Measurements from ENCODE around the gene MRPL10.

Gene MRPL10

GRCh38 chr17:47830396-47831002, 842 bp downstream of the MRPL10 start:
- TF ChIP-seq, protein P1, sequence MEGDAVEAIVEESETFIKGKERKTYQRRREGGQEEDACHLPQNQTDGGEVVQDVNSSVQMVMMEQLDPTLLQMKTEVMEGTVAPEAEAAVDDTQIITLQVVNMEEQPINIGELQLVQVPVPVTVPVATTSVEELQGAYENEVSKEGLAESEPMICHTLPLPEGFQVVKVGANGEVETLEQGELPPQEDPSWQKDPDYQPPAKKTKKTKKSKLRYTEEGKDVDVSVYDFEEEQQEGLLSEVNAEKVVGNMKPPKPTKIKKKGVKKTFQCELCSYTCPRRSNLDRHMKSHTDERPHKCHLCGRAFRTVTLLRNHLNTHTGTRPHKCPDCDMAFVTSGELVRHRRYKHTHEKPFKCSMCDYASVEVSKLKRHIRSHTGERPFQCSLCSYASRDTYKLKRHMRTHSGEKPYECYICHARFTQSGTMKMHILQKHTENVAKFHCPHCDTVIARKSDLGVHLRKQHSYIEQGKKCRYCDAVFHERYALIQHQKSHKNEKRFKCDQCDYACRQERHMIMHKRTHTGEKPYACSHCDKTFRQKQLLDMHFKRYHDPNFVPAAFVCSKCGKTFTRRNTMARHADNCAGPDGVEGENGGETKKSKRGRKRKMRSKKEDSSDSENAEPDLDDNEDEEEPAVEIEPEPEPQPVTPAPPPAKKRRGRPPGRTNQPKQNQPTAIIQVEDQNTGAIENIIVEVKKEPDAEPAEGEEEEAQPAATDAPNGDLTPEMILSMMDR (IDR thresholded peaks at IDR 0.05; ENCODE audit: insufficient read depth, low read length, missing control alignments) = no peak
- ChIA-PET POLR2A (interaction anchor here (1.3 to 1.7 kb wide), 2 partner anchors 9 to 54 kb away, joined by 3 to 15 read pairs; partner anchors contain the start of gene OSBPL7), CTCF (interaction anchor here (0.7 to 2.8 kb wide), 10 partner anchors 8 to 167 kb away, joined by 3 to 34 read pairs (median 5); partner anchors contain the start of genes OSBPL7 and SCRN2)
- DNase-seq (ENCODE audit: low read depth, low spot score) = no peak
- peak overlapping the region; percentile 64 for H3K4me3 ChIP-seq (ENCODE audit: low read depth, low read length)

DNA sequence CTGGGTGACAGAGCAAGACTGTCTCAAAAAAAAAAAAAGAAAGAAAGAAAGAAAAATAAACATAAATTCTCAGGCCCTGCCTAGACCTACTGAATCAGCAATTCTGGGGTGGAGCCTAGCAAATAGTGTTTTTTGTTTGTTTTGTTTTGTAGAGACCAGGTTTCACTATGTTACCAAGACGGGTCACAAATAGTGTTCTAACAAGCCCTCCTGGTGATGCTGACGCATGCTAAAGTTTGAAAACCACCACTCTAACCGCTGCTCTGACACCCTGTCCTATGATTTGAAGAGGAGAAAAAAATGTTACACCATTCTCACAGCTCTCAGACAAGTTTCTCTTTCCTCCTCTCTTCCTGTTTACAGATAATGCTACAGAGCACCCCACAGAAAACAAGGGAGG, 1.5 kb downstream of the MRPL10 start:
- no peak for DNase-seq (ENCODE audit: low read depth, low spot score)
- no peak overlapping the region for H3K4me3 ChIP-seq (ENCODE audit: low read depth, low read length)
- ChIA-PET CTCF (interaction anchor here (1.6 to 2.8 kb wide), 3 partner anchors 8 to 61 kb away, joined by 5 to 34 read pairs (median 23); partner anchors contain the start of genes OSBPL7 and SCRN2), POLR2A (no interaction called here)
- TF ChIP-seq, protein P1 (IDR thresholded peaks at IDR 0.05; ENCODE audit: insufficient read depth, low read length, missing control alignments) = no peak

- H3K4me3 ChIP-seq (ENCODE audit: low read depth, low read length) = no peak overlapping the region
- ChIA-PET POLR2A (no interaction called here), CTCF (interaction anchor here (1.3 to 3.1 kb wide), 3 partner anchors 7 to 68 kb away, joined by 3 to 23 read pairs (median 3); partner anchors contain the start of genes LRRC46 and MRPL10)
- no peak for DNase-seq (ENCODE audit: low read depth, low spot score)
- TF ChIP-seq, protein P1 (IDR thresholded peaks at IDR 0.05; ENCODE audit: insufficient read depth, low read length, missing control alignments) = no peak
Measured at GRCh38 chr17:47823519-47823918, 7.8 kb downstream of the MRPL10 start.

DNA sequence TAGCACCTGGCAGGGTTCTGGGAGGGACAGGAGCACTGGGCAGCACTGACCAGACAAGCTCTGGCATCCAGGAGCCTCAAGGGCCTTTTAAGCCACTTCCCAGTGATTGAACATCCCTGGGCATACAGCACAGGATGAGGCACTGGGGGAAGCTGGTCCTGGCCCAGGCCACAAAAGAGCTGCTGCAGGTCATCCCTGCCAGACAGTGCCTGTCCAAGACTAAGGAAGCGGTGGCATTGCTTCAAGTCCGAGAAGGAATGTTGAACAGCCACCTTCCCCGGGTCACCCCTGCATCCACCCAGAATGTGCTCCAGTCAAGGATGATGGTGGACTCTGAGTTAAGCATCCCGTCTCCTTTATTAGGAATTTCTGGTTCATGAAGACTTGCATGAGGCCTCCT, 8.6 kb downstream of the MRPL10 start:
- TF ChIP-seq, protein P1 (IDR thresholded peaks at IDR 0.05; ENCODE audit: insufficient read depth, low read length, missing control alignments) = no peak
- H3K4me3 ChIP-seq (ENCODE audit: low read depth, low read length) = no peak overlapping the region
- CTCF ChIA-PET = interaction anchor here (1.2 to 3.1 kb wide), 5 partner anchors 8 to 69 kb away, joined by 3 to 23 read pairs (median 5); partner anchors contain the start of genes LRRC46 and MRPL10
- POLR2A ChIA-PET = no interaction called here
- DNase-seq (ENCODE audit: low read depth, low spot score) = no peak

GRCh38 chr17:47821424-47822391, 9.6 kb downstream of the MRPL10 start, which contains the start of gene OSBPL7:
TSS of gene OSBPL7 (minus strand) at chr17:47821794. CDS start at chr17:47820278, 1,516 bp downstream.
- H3K4me3 ChIP-seq (ENCODE audit: low read depth, low read length) = peak within 1 kb of the TSS; percentile 87
- ChIA-PET POLR2A (interaction anchor here (1.3 kb wide), 1 partner anchor 9 kb away, joined by 15 read pairs; the partner anchor contains the start of genes LRRC46 and MRPL10), CTCF (interaction anchor here (0.8 to 3.1 kb wide), 7 partner anchors 9 to 197 kb away, joined by 3 to 23 read pairs (median 3); partner anchors contain the start of genes LRRC46 and MRPL10)
- peak; percentile 36 for DNase-seq (ENCODE audit: low read depth, low spot score)
- TF ChIP-seq, protein P1 (IDR thresholded peaks at IDR 0.05; ENCODE audit: insufficient read depth, low read length, missing control alignments) = peak; percentile 48
